HT1080 (cell line): Measurements from ENCODE around the gene GLT8D1. TPM values are rescaled to one million over a fixed set of nuclear protein-coding genes. Genes with fewer than 3 reads are reported as not detected.
"Not testable (repeated sequence)": the region's sequence is repeated elsewhere in the genome, so short reads cannot be mapped to it uniquely, and the experiment has no call there.

Source experiments
- DNase-seq: peaks from one replicate; pipeline ENCODE4 v3.0.0-alpha.2; 2015; ENCODE audit warnings: low read depth
- polyA plus RNA-seq, 2 experiments: library from polyadenylated mRNA; depleted of rRNA; stranded (reverse); fragments of >200 nt; gene quantifications; 2 replicates each; pipeline ENCODE4 v1.2.3, GENCODE V29; 2015
- total RNA-seq: library from RNA; depleted of rRNA; stranded (reverse); fragments of >200 nt; shearing (Covaris generic); gene quantifications from 2 replicates; pipeline ENCODE4 v1.2.3, GENCODE V29; 2014; rRNA removed

GLT8D1 gene
- total RNA-seq = 55.2 and 62.3 TPM in 2 replicates
- polyA plus RNA-seq (2015; cell fraction: cytosol; rRNA removed) = 72.2 and 75.1 TPM in 2 replicates
- polyA plus RNA-seq (2015; cell fraction: nucleus; rRNA removed) = 115 and 129 TPM in 2 replicates

- DNase-seq = peak; percentile 83
Measured at GRCh38 chr3:52705688-52706686, at the start of gene GLT8D1, which contains the start of gene SPCS1. Gene GLT8D1 (minus strand): TSS chr3:52705791. CDS start chr3:52700460, 5,331 bp downstream. Gene SPCS1 (plus strand): TSS chr3:52706106. CDS start chr3:52706247, 141 bp downstream.

GRCh38 chr3:52754373-52754772 is 48.8 kb upstream of the GLT8D1 start:
- no peak for DNase-seq

- no peak for DNase-seq
Measured at GRCh38 chr3:52752045-52752660, 46.6 kb upstream of the GLT8D1 start.

- no peak for DNase-seq
Measured at GRCh38 chr3:52743721-52744120, 38.1 kb upstream of the GLT8D1 start.

- no peak for DNase-seq
Measured at GRCh38 chr3:52743152-52743551, 37.6 kb upstream of the GLT8D1 start.

GRCh38 chr3:52742418-52743041 is 36.9 kb upstream of the GLT8D1 start:
- peak; percentile 21 for DNase-seq

DNA sequence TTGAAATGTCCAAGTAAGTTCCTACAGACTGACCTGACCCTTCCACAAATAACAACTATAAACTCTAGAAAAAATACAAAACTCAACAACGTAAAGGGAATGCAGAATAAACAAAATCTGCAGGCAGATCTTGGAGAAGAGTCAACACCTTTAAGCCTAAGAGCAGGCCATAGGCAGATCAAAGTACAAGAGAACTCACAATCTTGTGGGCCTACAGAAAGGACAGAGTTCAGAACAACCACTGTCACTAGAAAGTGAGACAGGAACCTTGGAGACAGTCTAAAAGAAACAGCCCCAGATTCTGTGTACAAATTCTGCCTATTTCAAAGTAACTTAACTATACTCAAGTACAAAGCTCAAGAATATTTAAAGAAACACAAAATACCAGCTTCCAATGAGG is 34.1 kb upstream of the GLT8D1 start:
- no peak for DNase-seq

GRCh38 chr3:52733256-52733891 is 27.8 kb upstream of the GLT8D1 start:
- DNase-seq = no peak

- DNase-seq = no peak
Measured at GRCh38 chr3:52731590-52731989, 26.0 kb upstream of the GLT8D1 start.

- no peak for DNase-seq
Measured at GRCh38 chr3:52730681-52731080, 25.1 kb upstream of the GLT8D1 start.

- not testable (repeated sequence) for DNase-seq
Measured at GRCh38 chr3:52728753-52729152, 23.2 kb upstream of the GLT8D1 start.

GRCh38 chr3:52724511-52724910 is 18.9 kb upstream of the GLT8D1 start:
- DNase-seq = no peak

- DNase-seq = no peak
Measured at GRCh38 chr3:52723935-52724334, 18.3 kb upstream of the GLT8D1 start.

DNA sequence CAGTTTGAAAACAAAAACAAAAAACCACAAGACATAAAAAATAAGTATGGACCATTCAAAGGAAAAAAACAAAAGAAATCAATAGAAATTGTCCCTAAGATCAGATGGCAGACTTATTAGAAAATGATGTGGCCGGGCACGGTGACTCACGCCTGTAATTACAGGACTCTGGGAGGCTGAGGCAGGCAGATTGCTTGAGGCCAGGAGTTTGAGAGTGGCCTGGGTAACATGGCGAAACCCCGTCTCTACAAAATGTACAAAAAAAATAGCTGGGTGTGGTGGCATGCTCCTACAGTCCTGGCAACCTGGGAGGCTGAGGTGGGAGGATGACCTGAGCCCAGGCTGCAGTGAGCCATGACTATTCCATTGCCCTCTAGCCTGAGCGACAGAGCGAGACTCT is 16.9 kb upstream of the GLT8D1 start:
- no peak for DNase-seq

- no peak for DNase-seq
Measured at GRCh38 chr3:52721730-52722008, 16.1 kb upstream of the GLT8D1 start.

GRCh38 chr3:52721002-52721729 is 15.6 kb upstream of the GLT8D1 start:
- no peak for DNase-seq

GRCh38 chr3:52719618-52720017 is 14.0 kb upstream of the GLT8D1 start:
- DNase-seq = no peak

DNA sequence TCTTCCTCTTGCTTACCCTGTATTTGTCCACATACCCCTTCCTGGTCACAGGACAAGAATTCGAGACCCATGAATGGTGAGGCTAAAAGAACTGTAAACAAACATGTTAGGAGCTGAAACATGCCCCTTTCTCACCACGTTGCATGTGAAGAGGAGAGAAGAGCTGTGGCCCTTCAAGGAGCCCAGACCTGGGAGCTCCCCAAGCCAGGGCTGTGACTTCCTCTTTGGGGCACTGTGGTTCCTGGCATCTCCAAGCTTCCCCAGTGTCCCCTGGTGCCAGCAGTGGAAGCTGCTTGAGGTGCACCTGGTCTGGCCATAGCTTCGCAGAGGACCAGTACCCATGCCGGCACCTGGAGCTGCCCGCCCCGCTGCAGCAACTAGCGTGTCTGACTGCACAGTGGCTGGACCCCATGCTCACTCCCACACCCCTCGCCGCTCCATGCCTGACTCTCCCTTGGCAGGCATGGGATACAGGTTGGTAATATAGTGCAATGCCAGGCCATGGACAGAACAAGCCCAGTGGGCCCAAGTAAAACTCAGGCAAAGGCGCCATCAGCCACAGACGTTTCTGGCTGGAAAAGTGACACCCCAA is 10.2 kb upstream of the GLT8D1 start:
- no peak for DNase-seq

- no peak for DNase-seq
Measured at GRCh38 chr3:52714335-52715302, 9.0 kb upstream of the GLT8D1 start.
